RPMI7951 (cell line): ENCODE measurements around the gene SREBF2. TPM values are rescaled to one million over a fixed set of nuclear protein-coding genes. Genes with fewer than 3 reads are reported as not detected.
"Not testable (repeated sequence)": the region's sequence is repeated elsewhere in the genome, so short reads cannot be mapped to it uniquely, and the experiment has no call there.

Experiments
- DNase-seq: peaks from one replicate; pipeline ENCODE4 v3.0.0-alpha.2; 2012; ENCODE audit warnings: low read depth
- total RNA-seq: library from RNA; depleted of rRNA; stranded (reverse); fragments of >200 nt; shearing (Covaris generic); gene quantifications from 2 replicates; pipeline ENCODE4 v1.2.3, GENCODE V29; 2014; rRNA removed

Gene SREBF2
- total RNA-seq, 1 experiment from 2014 or later, result 27.6 TPM

DNA sequence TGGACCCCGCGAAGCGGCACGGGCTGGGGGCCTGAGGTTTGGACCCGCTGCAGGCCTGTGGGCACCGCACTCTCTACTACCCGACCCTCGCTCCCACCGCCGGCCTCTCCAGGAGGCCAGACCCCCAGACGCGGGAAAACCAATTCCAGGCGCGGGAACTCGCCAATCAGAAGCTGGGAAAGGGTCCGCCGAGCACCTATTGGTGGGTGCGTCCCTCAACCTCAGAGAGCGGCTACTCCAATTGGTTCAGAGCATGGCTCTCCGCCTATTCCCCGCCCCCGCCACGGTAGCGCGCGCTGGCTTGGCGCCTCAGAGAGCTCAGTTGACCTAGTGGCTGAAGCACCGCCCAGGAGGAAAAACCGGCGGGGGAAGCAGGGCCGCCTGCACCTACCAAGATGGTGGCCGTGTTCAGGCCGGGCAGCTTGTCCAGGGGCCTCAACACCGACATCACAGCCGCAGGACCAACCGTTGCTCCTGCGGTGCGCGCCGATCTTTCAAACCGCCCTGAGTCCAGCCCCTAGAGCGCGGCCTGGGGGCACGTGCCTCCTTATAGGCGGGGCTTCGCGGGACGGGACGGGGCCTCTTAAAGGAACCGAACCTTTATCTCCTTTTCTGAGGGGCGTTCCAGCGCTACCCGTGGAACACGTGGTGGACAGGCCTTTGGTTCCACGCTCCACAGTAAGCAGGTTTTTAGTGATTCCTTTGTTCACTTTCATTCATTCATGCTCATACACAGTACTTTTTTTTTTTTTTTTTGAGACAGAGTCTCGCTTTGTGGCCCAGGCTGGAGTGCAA is 113.9 kb downstream of the SREBF2 start, which contains the start of gene CENPM:
Gene CENPM (minus strand): TSS at position 524 of the 795 bp plus-strand sequence. CDS start 76 bp downstream, at position 448.
- DNase-seq, result peak; percentile 92

GRCh38 chr22:41947424-41948080 is 114.6 kb downstream of the SREBF2 start:
- DNase-seq, result no peak

GRCh38 chr22:41948142-41948541 is 115.2 kb downstream of the SREBF2 start:
- no peak for DNase-seq

DNA sequence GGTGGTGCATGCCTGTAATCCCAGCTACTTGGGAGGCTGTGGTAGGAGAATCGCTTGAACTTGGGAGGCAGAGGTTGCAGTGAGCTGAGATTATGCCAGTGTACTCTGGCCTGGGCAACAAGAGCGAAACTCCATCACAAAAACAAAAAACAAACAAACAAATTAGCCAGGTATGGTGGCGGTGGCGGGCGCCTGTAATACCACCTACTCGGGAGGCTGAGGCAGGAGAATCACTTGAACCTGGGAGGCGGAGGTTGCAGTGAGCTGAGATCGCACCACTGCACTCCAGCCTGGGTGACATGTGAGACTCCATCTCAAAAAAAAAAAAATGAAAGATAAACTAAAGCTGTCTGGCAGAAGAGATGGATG is 116.0 kb downstream of the SREBF2 start:
- DNase-seq, result not testable (repeated sequence)

- DNase-seq, result no peak
These were observed 116.5 kb downstream of the SREBF2 start for GRCh38 chr22:41949297-41949965.

GRCh38 chr22:41951898-41952474 is 119.1 kb downstream of the SREBF2 start, which contains the start of gene SMIM45:
Gene SMIM45, plus strand, starts transcription at chr22:41952150.
- DNase-seq, result no peak

- no peak for DNase-seq
These were observed 119.8 kb downstream of the SREBF2 start for GRCh38 chr22:41952713-41953112.

Other genes with a start within 250 kb of the SREBF2 start
- gene PMM1, start 243.3 kb upstream of the SREBF2 start, total RNA-seq, result 24.2 and 25.9 TPM in 2 replicates
- 14.1 and 24.3 TPM in 2 replicates for gene DESI1, start 212.1 kb upstream of the SREBF2 start, total RNA-seq
- gene XRCC6, start 211.8 kb upstream of the SREBF2 start, total RNA-seq, result 369 and 407 TPM in 2 replicates
- 153 and 175 TPM in 2 replicates for gene SNU13, start 144.2 kb upstream of the SREBF2 start, total RNA-seq
- gene MEI1, start 133.6 kb upstream of the SREBF2 start, total RNA-seq, result not detected in 2 replicates
- gene CCDC134, start 32.4 kb upstream of the SREBF2 start, total RNA-seq, result 8.1 and 11.2 TPM in 2 replicates
- gene SHISA8, start 82.0 kb downstream of the SREBF2 start, total RNA-seq, result not detected in 2 replicates
- not detected in 2 replicates for gene TNFRSF13C, start 93.7 kb downstream of the SREBF2 start, total RNA-seq
- 50.3 and 57.6 TPM in 2 replicates for gene CENPM, start 114.0 kb downstream of the SREBF2 start, total RNA-seq
- gene SEPTIN3, start 136.3 kb downstream of the SREBF2 start, total RNA-seq, result 0.29 and 0.36 TPM in 2 replicates
- gene WBP2NL, start 165.7 kb downstream of the SREBF2 start, total RNA-seq, result 0.12 and 0.39 TPM in 2 replicates
- gene NAGA, start 237.7 kb downstream of the SREBF2 start, total RNA-seq, result 25.8 and 35.4 TPM in 2 replicates
- 5.2 and 7.5 TPM in 2 replicates for gene PHETA2, start 241.1 kb downstream of the SREBF2 start, total RNA-seq
- gene SMDT1, start 246.6 kb downstream of the SREBF2 start, total RNA-seq, result 7.2 and 9.5 TPM in 2 replicates